Rectal smooth muscle tissue (tissue), 1 donor: Measurements from ENCODE around the gene TBX5.
"Not testable (repeated sequence)": the region's sequence is repeated elsewhere in the genome, so short reads cannot be mapped to it uniquely, and the experiment has no call there.

Source experiments
- H3K27ac ChIP-seq: one replicate; pipeline ENCODE4 v1.7.0; 2013; ENCODE audit warnings: low read depth, low read length, inconsistent platforms
- H3K27me3 ChIP-seq: one replicate; pipeline ENCODE4 v1.7.0; 2013; ENCODE audit warnings: low read length; ENCODE audit not compliant: control insufficient read depth, insufficient read depth
- H3K36me3 ChIP-seq: one replicate; pipeline ENCODE4 v1.7.0; 2013; ENCODE audit warnings: low read length; ENCODE audit not compliant: control insufficient read depth, insufficient read depth
- H3K4me1 ChIP-seq: one replicate; pipeline ENCODE4 v1.7.0; 2013; ENCODE audit warnings: low read length; ENCODE audit not compliant: control insufficient read depth, insufficient read depth
- H3K4me3 ChIP-seq: one replicate; pipeline ENCODE4 v1.7.0; 2013; ENCODE audit warnings: low read length
- H3K9ac ChIP-seq: one replicate; pipeline ENCODE4 v1.7.0; 2013; ENCODE audit warnings: low read length

TBX5 gene

DNA sequence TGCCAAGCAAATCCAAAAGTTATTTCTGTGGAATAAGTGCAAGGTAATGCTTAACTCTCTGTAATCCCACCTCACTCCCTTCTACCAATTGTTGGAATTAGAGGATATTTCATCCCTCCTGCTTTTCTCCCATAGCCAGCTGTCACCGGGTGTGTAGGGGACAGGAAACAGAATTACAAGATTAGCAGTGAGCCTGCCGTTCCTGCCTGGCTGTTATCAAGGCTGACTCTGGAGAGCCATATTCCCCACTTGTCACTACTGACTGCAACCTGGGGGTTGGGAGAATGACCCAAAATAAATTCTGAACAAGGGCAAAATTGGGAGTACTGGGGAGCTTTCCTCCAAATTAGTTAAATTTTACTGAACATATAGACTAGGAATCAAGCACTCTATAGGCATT, 24.8 kb downstream of the TBX5 start:
- no peaks in the 10 kb centered on the region for H3K4me1 ChIP-seq
- no peaks in the 10 kb centered on the region for H3K36me3 ChIP-seq
- H3K27ac ChIP-seq = no peak overlapping the region

DNA sequence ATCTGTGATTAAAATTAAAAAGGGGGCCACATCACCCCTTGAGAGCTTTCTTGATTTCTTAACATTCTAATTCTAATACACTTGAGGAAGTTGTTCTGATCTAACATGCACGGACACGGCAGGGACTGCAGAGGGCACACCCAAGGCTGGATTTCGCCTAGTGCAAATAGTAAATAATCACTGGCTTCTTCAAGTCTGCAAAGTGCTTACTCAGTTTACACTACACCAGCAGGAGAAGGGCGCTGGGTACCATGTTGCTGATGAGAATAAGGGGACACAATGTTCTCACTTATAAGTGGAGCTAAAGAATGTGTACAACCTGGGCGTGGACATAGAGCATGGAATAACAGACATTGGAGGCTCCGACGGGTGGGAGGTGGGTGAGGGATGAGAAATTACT, 34.2 kb downstream of the TBX5 start:
- Histone ChIP-seq H3K4me1 (no peaks in the 10 kb centered on the region), H3K36me3 (no peaks in the 10 kb centered on the region), H3K27ac (no peak overlapping the region), H3K27me3 (no peaks in the 10 kb centered on the region), H3K4me3 (no peak overlapping the region), H3K9ac (no peak overlapping the region)

More for the DNA sequence above, 24.8 kb downstream of the TBX5 start:
- H3K9ac ChIP-seq = no peak overlapping the region
- H3K27me3 ChIP-seq = peaks cover 2% of the 10 kb centered on the region
- H3K4me3 ChIP-seq = no peak overlapping the region

DNA sequence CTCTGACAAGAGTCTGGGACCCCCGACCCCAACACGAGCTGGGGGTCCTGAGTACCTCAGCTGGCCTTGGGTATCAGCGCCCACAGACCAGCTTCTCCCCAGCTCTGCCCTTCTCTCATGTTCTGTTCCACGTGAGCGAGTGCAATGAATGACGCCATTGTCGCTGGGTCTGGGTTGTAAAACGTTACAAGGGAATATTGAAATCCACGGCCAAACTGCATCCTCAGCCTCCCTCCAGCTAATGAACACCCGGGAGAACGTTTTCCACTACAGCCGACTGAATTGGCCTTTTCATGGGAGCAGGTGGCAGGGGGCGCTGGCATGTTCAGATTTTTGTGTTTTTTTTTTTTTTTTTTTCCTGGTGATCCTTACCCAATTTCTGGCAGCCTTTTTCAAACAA, 34.7 kb downstream of the TBX5 start:
- Histone ChIP-seq H3K27me3 (no peaks in the 10 kb centered on the region), H3K9ac (no peak overlapping the region), H3K4me3 (no peak overlapping the region), H3K27ac (no peak overlapping the region), H3K4me1 (no peaks in the 10 kb centered on the region), H3K36me3 (no peaks in the 10 kb centered on the region)

DNA sequence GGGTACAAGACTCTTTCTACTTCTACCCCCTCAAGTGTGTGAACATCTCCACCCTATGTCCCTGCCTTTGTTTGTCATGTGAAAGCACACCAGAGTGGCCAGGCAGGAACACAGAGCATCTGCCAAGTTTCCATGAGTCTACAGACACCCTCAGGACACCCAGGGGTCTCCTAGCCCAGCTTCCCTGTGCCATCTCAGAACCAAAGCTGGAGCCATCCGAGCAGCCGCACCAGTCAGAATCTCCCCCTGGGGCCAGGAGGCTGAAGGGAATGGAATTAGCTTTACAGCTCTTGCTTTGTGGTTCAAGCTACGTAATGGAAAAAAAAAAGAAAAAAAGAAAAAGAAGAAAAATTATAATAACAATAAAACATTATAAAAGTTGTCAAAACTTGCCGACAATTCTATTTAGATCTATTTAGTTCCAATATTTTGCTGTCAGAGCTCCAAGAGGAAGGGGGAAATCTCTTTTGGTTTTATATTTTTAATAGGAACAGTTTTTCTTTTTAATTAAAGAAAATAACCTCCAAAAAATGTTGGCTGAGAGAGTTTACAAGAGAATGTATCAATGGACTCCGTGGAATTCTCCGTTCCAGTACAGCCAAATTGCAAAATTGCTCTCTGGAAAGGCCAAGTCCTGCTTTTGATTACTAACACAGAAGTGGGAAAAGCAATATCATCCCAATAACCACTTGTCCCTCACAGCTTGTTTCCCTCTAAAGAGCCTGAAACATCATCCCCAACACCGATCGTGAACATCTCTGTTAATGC, 37.1 kb downstream of the TBX5 start:
- Histone ChIP-seq H3K4me1 (no peaks in the 10 kb centered on the region), H3K27ac (no peak overlapping the region), H3K9ac (no peak overlapping the region), H3K36me3 (no peaks in the 10 kb centered on the region), H3K27me3 (no peaks in the 10 kb centered on the region), H3K4me3 (no peak overlapping the region)

DNA sequence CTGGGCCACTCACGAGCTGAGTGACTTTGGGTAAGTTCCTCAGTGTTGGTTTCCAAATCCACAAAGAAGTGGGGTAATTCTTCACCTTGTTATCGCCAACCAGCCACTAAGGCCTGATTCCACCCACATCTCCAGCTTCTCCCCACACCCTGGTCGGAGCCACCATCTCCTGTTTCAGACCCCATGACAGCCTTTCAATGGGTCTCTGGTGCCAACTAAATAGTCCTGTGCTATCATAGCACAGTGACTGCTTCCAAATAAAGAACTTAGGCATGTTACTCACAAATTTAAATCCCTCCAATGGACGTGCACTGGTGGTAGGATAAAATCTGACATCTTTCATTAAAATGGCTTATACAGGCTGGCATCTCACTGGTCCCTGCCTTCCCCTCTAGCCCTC, 44.0 kb downstream of the TBX5 start:
- H3K36me3 ChIP-seq = no peaks in the 10 kb centered on the region
- no peak overlapping the region for H3K4me3 ChIP-seq
- H3K27me3 ChIP-seq = no peaks in the 10 kb centered on the region
- no peak overlapping the region for H3K9ac ChIP-seq
- no peaks in the 10 kb centered on the region for H3K4me1 ChIP-seq
- no peak overlapping the region for H3K27ac ChIP-seq

DNA sequence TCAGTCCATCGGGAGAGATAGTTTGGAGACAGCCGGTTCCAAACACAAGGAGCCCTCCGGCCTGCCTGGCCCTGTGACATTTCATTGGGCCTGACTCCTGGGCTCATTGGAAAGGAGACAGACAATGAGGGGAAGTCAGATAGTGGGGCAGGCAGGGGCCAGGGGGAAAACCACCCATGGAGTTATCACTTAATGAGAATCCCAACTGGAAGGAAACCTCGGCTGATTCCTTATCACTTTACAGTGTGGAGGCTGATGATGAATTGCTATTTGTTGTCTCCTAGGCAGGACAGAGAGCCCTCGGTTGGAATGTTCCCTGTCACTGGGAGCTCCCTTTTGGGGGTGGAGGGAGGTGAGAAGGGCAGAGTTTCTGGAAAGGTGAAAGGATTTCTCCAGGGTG, 44.4 kb downstream of the TBX5 start:
- Histone ChIP-seq H3K27ac (no peak overlapping the region), H3K4me1 (no peaks in the 10 kb centered on the region), H3K27me3 (no peaks in the 10 kb centered on the region), H3K4me3 (no peak overlapping the region), H3K9ac (no peak overlapping the region), H3K36me3 (no peaks in the 10 kb centered on the region)

DNA sequence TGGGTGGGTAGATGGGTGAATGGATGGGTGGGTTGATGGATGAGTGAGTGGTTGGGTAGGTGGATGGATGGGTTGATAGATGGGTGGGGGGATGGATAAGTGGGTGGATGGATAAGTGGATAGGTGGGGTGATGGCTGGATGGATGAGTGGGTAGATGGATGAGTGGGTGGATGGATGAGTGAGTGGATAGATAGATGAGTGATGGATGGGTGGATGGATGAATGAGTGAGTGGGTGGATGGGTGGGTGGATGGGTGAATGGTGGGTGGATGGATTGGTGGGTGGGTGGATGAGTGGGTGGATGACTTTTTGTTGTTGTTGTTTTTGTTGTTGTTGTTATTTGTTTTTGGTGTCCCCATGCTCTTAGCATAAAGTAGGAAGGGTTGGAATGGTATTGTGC, 45.5 kb downstream of the TBX5 start:
- H3K9ac ChIP-seq = no peak overlapping the region
- H3K36me3 ChIP-seq = no peaks in the 10 kb centered on the region
- H3K4me3 ChIP-seq = no peak overlapping the region
- no peaks in the 10 kb centered on the region for H3K27me3 ChIP-seq
- H3K4me1 ChIP-seq = no peaks in the 10 kb centered on the region
- H3K27ac ChIP-seq = no peak overlapping the region

DNA sequence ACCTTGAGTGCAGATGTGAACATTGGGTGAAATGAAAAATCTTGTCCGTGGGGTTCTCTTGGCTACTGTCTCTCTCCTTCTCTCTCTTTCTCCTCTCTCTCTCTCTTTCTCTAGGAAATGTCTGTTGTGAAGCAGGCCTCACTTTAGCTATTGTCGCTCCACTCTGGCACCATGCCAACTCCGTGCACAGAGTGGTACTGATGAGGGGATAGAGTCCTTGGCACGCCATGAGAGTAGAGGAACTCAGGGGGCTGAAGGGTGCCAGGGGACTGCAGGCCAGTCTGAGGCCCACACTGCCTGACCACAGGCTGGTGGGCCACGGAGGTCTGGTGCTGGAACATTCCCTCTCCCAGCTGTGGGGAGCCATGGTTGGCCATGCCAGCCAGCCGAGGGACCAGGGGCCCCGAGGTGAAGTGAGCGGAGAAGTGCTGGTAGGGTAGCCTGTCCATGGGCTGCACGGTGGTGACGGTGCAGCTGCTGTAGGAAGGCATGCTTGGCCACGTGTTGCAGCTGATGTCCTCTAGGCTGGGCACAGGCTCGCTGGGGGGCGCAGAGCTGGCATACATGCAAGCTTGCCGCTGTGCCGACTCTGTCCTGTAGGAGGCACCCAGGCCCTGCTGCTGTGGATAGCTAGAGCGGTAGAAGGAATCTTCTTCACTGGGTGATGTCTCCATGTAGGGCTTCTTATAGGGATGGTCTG, 50.4 kb downstream of the TBX5 start:
- no peaks in the 10 kb centered on the region for H3K36me3 ChIP-seq

DNA sequence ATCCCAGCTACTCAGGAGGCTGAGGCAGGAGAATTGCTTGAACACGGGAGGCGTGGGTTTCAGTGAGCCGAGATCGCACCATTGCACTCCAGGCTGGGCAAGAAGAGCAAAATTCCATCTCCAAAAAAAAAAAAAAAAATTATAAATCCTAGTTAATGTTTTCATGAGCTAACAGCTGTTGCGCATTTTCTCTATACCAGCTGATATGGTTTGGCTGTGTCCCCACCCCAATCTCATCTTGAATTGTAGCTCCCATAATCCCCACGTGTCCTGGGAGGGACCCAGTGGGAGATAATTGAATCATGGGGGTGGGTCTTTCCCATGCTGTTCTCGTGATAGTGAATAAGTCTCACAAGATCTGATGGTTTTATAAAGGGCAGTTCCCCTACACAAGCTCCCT, 56.7 kb downstream of the TBX5 start:
- H3K4me3 ChIP-seq, H3K36me3 ChIP-seq, H3K27me3 ChIP-seq, H3K9ac ChIP-seq, H3K4me1 ChIP-seq, H3K27ac ChIP-seq: not testable (repeated sequence)

More for the DNA sequence above, 50.4 kb downstream of the TBX5 start:
- Histone ChIP-seq H3K9ac (no peak overlapping the region), H3K4me1 (no peaks in the 10 kb centered on the region), H3K4me3 (no peak overlapping the region), H3K27ac (no peak overlapping the region), H3K27me3 (peaks cover 2% of the 10 kb centered on the region)

DNA sequence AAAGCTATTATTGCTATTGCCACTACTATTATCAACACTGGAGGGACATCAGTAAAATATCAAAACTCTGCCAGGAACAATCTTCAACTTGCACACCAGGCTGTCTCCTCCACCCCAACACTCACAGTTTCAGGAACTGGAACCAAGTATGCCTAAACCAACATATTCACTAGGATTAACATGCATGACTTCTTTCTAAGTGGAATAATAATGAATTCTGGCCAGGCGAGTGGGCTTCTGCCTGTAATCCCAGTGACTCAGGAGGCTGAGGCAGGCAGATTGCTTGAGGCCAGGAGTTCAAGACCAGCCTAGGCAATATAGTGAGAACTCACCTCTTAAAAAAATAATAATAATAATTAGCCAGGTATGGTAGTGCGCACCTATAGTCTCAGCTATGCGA, 58.1 kb downstream of the TBX5 start:
- H3K27me3 ChIP-seq = peaks cover 5% of the 10 kb centered on the region
- no peak overlapping the region for H3K27ac ChIP-seq
- H3K4me3 ChIP-seq = no peak overlapping the region
- H3K4me1 ChIP-seq = no peaks in the 10 kb centered on the region
- H3K36me3 ChIP-seq = no peaks in the 10 kb centered on the region
- no peak overlapping the region for H3K9ac ChIP-seq

DNA sequence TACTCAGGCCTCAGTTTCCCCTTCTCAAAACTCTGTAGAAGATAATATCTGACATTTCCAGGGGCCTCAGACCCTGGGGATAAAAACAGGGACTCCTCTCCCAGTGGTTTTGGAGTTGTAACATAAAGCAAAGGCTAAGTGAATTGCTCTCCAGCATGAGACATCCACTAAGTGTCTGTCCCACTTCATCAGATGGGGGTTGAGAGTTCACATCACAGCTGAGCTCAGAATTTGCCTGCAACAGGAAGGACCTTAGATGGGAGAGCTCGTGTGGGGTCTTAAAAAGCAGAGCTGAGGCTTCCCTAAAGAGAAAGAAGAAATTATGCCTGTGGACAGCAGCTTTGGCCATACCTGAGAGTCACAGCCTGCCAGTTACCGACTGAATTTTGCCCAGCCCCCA, 61.1 kb downstream of the TBX5 start:
- H3K27ac ChIP-seq = no peak overlapping the region
- no peaks in the 10 kb centered on the region for H3K4me1 ChIP-seq
- H3K36me3 ChIP-seq = no peaks in the 10 kb centered on the region
- no peak overlapping the region for H3K9ac ChIP-seq
- peaks cover 2% of the 10 kb centered on the region for H3K27me3 ChIP-seq
- no peak overlapping the region for H3K4me3 ChIP-seq

DNA sequence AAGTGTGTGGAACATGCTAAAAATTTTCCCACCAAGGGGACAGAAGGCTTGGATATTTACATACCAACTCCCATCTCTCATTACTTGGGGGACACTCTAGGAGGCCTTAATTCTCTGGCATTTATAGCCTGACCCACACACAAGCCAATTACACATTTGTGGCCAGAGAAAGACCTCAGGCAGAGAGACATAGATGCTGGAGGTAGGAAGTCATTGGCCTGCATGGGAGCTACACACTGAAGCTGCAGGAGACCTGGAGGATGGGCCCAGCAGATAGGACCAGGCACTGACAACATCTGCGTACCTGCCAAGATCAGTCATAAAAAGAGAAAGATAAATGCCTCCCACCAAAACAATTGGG, 61.7 kb downstream of the TBX5 start:
- Histone ChIP-seq H3K36me3 (no peaks in the 10 kb centered on the region), H3K27me3 (peaks cover 2% of the 10 kb centered on the region), H3K27ac (no peak overlapping the region), H3K4me1 (no peaks in the 10 kb centered on the region), H3K4me3 (no peak overlapping the region), H3K9ac (no peak overlapping the region)
